Measurements from ENCODE around the gene UGT1A7. TPM values are rescaled to one million over a fixed set of nuclear protein-coding genes. Genes with fewer than 3 reads are reported as not detected.

Gene UGT1A7
- total and polyA plus RNA-seq, 4 donors = 0.45 TPM; not detected in 3

DNA sequence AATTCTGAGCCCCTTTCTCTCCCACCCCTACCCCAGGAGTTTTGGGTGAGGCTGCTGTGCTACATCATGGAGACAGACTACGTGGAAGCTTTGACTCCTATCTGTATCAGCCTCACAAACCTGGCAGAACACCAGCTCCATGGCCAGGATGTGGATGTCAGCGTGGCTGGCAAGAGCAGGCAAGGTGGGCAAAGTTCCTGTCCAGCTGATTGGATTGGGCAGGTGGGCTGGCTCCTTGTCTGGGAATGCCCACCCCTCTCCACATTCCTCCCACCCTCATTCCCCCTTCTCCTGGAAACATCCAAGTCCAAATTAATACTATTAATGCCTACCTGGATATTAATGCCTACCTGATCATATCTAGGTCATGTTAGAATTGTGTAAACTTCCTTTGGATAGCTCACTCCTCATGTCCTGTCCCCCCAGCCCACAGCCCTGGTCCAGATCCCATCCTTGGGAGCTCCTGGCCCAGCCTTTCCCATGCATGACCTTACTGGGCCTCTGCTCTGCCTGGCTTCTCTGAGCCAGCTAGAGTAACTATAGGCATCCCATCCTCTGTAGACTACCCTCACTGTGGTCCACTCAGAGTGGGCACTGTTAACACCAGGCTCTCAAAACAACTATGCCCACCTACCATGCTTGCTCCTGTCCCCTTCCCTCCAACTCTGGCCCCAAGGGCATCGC is 120.6 kb downstream of the UGT1A7 start:
- H3K9me3 ChIP-seq (ENCODE audit: control insufficient read depth in 4 of 4, insufficient read depth in 3 of 4, low read length in 3 of 4) = no peaks in the 10 kb centered on the region
- ATAC-seq (ENCODE audit: insufficient read depth, low FRiP score) = no peak
- WGBS, 2 donors = 63 to 75% methylated on average over 3 of the region's 3 CpGs
- H3K4me3 ChIP-seq = no peak overlapping the region
- no peaks in the 10 kb centered on the region for H3K27me3 ChIP-seq (ENCODE audit: control insufficient read depth in 3 of 3, insufficient read depth in 3 of 3, low read length in 2 of 3)
- DNase-seq = no peak
- no peaks in the 10 kb centered on the region for H3K36me3 ChIP-seq (ENCODE audit: control insufficient read depth in 4 of 4, insufficient read depth in 4 of 4, low read length in 4 of 4)
- no peak overlapping the region for H3K27ac ChIP-seq (ENCODE audit: low read depth in 1 of 2, low read length in 1 of 2)
- H3K4me1 ChIP-seq (ENCODE audit: control insufficient read depth in 5 of 5, insufficient read depth in 5 of 5, low read length in 5 of 5) = no peaks in the 10 kb centered on the region
- TF ChIP-seq, protein P1, sequence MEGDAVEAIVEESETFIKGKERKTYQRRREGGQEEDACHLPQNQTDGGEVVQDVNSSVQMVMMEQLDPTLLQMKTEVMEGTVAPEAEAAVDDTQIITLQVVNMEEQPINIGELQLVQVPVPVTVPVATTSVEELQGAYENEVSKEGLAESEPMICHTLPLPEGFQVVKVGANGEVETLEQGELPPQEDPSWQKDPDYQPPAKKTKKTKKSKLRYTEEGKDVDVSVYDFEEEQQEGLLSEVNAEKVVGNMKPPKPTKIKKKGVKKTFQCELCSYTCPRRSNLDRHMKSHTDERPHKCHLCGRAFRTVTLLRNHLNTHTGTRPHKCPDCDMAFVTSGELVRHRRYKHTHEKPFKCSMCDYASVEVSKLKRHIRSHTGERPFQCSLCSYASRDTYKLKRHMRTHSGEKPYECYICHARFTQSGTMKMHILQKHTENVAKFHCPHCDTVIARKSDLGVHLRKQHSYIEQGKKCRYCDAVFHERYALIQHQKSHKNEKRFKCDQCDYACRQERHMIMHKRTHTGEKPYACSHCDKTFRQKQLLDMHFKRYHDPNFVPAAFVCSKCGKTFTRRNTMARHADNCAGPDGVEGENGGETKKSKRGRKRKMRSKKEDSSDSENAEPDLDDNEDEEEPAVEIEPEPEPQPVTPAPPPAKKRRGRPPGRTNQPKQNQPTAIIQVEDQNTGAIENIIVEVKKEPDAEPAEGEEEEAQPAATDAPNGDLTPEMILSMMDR (IDR thresholded peaks at IDR 0.05; ENCODE audit: control extremely low read depth, extremely low read depth) = no peak
- H3K9ac ChIP-seq (ENCODE audit: insufficient read depth in 1 of 2, low read length in 2 of 2) = no peak overlapping the region

DNA sequence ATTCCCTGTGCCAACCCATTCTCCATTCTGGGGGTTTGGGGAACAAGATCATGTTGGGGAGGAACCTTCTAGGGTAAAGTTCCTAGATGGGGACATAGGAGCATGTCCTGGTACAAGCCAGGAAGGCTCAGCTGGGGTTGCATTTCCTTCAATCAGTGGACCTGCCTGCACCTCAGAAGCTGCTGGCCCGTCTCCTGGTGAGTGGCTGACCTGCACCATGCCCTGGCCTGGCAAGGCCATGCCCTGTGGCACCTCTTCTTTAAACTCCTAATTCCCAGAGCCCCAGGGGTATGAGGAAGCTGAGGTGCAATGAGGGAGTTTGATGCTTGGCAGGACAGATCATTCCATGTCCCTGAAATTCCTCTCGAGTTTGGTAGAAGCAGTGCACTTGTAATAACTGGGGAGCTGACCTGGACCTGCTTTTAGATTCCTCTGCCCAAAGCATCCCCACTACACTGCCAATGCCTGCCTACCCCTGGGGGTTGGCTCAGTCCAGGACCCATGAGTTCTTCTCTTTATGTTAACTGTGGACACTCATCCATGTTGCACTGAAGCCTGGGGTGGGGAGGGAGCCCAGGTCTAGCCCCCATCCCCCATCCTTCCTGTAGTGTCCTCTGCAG is 121.7 kb downstream of the UGT1A7 start:
- Histone ChIP-seq H3K36me3 (ENCODE audit: control insufficient read depth in 4 of 4, insufficient read depth in 4 of 4, low read length in 4 of 4) (no peaks in the 10 kb centered on the region), H3K4me1 (ENCODE audit: control insufficient read depth in 5 of 5, insufficient read depth in 5 of 5, low read length in 5 of 5) (no peaks in the 10 kb centered on the region), H3K4me3 (no peak overlapping the region), H3K27me3 (ENCODE audit: control insufficient read depth in 3 of 3, insufficient read depth in 3 of 3, low read length in 2 of 3) (no peaks in the 10 kb centered on the region), H3K27ac (ENCODE audit: low read depth in 1 of 2, low read length in 1 of 2) (no peak overlapping the region), H3K9me3 (ENCODE audit: control insufficient read depth in 4 of 4, insufficient read depth in 3 of 4, low read length in 3 of 4) (no peaks in the 10 kb centered on the region), H3K9ac (ENCODE audit: insufficient read depth in 1 of 2, low read length in 2 of 2) (no peak overlapping the region)
- DNase-seq (no peak), ATAC-seq (ENCODE audit: insufficient read depth, low FRiP score) (no peak)
- 67 to 81% methylated on average over 2 of the region's 2 CpGs for WGBS, 2 donors
- TF ChIP-seq, protein P1 (IDR thresholded peaks at IDR 0.05; ENCODE audit: control extremely low read depth, extremely low read depth) = no peak

DNA sequence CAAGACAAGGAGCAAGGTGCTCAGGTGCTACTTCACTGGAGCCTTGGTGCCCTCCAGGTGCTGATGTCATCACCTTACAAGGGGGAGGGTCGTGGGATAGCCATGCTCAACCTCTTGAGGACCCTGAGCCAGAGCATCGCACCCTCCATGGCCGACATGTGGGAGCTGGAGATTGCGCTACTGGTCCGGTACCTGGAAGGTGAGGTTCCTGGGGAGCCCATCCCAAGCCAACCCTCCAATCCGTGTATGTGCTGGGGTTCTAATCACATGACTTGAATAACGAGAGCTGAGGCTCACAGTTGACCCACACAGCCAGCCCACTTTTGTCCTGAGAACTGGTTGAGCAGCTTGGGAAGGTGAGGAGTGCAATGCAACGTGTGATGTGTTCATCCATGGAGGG is 122.3 kb downstream of the UGT1A7 start:
- no peak for DNase-seq
- no peak overlapping the region for H3K9ac ChIP-seq (ENCODE audit: insufficient read depth in 1 of 2, low read length in 2 of 2)
- ATAC-seq (ENCODE audit: insufficient read depth, low FRiP score) = no peak
- WGBS, 2 donors = 56 to 76% methylated on average over 8 of the region's 8 CpGs
- H3K9me3 ChIP-seq (ENCODE audit: control insufficient read depth in 4 of 4, insufficient read depth in 3 of 4, low read length in 3 of 4) = no peaks in the 10 kb centered on the region
- no peaks in the 10 kb centered on the region for H3K36me3 ChIP-seq (ENCODE audit: control insufficient read depth in 4 of 4, insufficient read depth in 4 of 4, low read length in 4 of 4)
- H3K27ac ChIP-seq (ENCODE audit: low read depth in 1 of 2, low read length in 1 of 2) = no peak overlapping the region
- H3K4me1 ChIP-seq (ENCODE audit: control insufficient read depth in 5 of 5, insufficient read depth in 5 of 5, low read length in 5 of 5) = no peaks in the 10 kb centered on the region
- no peak overlapping the region for H3K4me3 ChIP-seq
- TF ChIP-seq, protein P1 (IDR thresholded peaks at IDR 0.05; ENCODE audit: control extremely low read depth, extremely low read depth) = no peak
- H3K27me3 ChIP-seq (ENCODE audit: control insufficient read depth in 3 of 3, insufficient read depth in 3 of 3, low read length in 2 of 3) = no peaks in the 10 kb centered on the region

Measured in lung (tissue), 12 donors.